OCI-LY7 (cell line): ENCODE data around the gene AK4.

Source experiments
- EZH2phosphoT487 ChIP-seq: fragments of 200-600 bp; sonication (generic); IDR thresholded peaks from 2 replicates; pipeline ENCODE4 v1.6.1; 2018; ENCODE audit warnings: low read depth, borderline replicate concordance, mild to moderate bottlenecking, mixed run types, antibody characterized with exemption, low read length, moderate library complexity, mixed read lengths
- TF ChIP-seq, protein P1 (sequence below): fragments of 200-600 bp; sonication (generic); conservative IDR thresholded peaks from 2 replicates; pipeline ENCODE4 v1.5.1; 2014; ENCODE audit warnings: mild to moderate bottlenecking, antibody characterized with exemption, low read length, moderate library complexity, mixed read lengths

DNA sequence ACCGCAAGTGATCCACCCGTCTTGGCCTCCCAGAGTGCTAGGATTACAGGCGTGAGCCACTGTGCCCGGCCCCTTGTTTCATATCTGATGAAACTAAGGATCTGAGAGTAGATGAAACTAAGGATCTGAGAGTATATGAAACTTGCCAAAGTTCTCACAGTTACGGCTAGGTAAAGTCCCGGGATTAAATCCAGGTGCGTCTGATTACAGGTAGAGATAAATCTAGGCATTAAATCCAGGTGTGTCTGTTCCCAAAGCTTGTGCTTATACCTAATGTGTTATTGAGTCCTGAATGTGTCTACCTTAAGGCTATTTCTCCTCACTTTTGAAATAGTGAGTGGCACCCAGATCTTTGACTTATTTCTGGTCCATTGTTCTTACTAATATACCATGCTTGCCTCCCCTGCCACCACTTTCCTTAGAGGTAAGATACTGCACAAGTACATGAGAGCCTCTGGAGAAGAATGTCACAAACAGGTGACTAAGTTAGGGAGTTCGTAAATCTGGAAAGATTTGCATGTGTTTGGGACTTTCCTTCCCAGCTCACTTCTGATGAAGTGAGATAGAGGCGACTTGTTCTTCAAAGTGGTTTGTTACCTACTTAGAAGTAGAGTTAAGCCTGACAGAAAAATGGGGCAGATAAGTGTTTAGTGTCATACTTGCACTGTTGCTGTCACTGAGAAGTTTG, 66.5 kb downstream of the AK4 start:
- TF ChIP-seq, protein P1, sequence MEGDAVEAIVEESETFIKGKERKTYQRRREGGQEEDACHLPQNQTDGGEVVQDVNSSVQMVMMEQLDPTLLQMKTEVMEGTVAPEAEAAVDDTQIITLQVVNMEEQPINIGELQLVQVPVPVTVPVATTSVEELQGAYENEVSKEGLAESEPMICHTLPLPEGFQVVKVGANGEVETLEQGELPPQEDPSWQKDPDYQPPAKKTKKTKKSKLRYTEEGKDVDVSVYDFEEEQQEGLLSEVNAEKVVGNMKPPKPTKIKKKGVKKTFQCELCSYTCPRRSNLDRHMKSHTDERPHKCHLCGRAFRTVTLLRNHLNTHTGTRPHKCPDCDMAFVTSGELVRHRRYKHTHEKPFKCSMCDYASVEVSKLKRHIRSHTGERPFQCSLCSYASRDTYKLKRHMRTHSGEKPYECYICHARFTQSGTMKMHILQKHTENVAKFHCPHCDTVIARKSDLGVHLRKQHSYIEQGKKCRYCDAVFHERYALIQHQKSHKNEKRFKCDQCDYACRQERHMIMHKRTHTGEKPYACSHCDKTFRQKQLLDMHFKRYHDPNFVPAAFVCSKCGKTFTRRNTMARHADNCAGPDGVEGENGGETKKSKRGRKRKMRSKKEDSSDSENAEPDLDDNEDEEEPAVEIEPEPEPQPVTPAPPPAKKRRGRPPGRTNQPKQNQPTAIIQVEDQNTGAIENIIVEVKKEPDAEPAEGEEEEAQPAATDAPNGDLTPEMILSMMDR: no peak
- TF ChIP-seq EZH2phosphoT487: no peak
